Measurements from ENCODE around the gene SCFD2. TPM values are rescaled to one million over a fixed set of nuclear protein-coding genes. Genes with fewer than 3 reads are reported as not detected.
"Not testable (repeated sequence)": the region's sequence is repeated elsewhere in the genome, so short reads cannot be mapped to it uniquely, and the experiment has no call there.

Gene SCFD2
- total RNA-seq, 1 donor from 2014 or later = 11.9 TPM

DNA sequence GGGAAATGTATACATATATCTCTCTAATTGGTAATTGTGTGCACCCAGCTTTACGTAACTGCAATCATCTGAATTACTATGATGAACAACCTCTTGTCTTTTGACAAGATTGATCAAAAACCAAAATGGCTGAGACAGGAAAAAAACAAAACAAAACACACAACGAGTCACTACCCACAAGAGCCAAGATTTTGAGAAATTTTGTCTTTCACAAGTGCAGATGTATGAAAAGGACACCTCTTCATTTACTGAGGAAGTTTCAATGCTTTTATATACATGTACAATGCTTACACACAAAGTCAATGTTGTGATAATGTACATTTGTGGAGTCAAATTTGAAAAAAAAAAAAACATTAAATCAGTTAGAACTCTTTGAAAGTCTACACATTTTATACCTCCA lies 224.6 kb downstream of the SCFD2 start:
- Mint-ChIP-seq H3K27me3 (ENCODE audit: low read depth, unreplicated experiment) (no peaks in the 10 kb centered on the region), H3K4me3 (ENCODE audit: unreplicated experiment) (no peak overlapping the region), H3K4me1 (ENCODE audit: low read depth, unreplicated experiment) (peaks cover 3% of the 10 kb centered on the region), H3K27ac (ENCODE audit: unreplicated experiment) (no peak overlapping the region), H3K36me3 (ENCODE audit: low read depth, unreplicated experiment) (peaks cover 3% of the 10 kb centered on the region), H3K9me3 (ENCODE audit: unreplicated experiment) (no peaks in the 10 kb centered on the region)
- no peaks in the 10 kb centered on the region for H3K79me2 ChIP-seq (ENCODE audit: insufficient read depth, low read length)
- no peak overlapping the region for H2AFZ ChIP-seq (ENCODE audit: low read depth, low read length)
- FAIRE-seq (peak; percentile 39), DNase-seq (ENCODE audit: low read depth) (no peak)
- no peak overlapping the region for H3K27ac ChIP-seq (ENCODE audit: low read depth, low read length)
- H4K20me1 ChIP-seq (ENCODE audit: insufficient read depth, low read length) = no peaks in the 10 kb centered on the region
- TF ChIP-seq EZH2 (IDR thresholded peaks at IDR 0.05; ENCODE audit: insufficient read depth, low read length) = no peak
- TF ChIP-seq, protein P1, sequence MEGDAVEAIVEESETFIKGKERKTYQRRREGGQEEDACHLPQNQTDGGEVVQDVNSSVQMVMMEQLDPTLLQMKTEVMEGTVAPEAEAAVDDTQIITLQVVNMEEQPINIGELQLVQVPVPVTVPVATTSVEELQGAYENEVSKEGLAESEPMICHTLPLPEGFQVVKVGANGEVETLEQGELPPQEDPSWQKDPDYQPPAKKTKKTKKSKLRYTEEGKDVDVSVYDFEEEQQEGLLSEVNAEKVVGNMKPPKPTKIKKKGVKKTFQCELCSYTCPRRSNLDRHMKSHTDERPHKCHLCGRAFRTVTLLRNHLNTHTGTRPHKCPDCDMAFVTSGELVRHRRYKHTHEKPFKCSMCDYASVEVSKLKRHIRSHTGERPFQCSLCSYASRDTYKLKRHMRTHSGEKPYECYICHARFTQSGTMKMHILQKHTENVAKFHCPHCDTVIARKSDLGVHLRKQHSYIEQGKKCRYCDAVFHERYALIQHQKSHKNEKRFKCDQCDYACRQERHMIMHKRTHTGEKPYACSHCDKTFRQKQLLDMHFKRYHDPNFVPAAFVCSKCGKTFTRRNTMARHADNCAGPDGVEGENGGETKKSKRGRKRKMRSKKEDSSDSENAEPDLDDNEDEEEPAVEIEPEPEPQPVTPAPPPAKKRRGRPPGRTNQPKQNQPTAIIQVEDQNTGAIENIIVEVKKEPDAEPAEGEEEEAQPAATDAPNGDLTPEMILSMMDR (IDR thresholded peaks at IDR 0.05; ENCODE audit: insufficient read depth, low read depth, low read length) = no peak
- no peaks in the 10 kb centered on the region for H3K27me3 ChIP-seq (ENCODE audit: insufficient read depth, low read length)
- no peak overlapping the region for H3K4me2 ChIP-seq (ENCODE audit: low read length)
- H3K9ac ChIP-seq (ENCODE audit: low read length) = no peak overlapping the region
- H3K4me3 ChIP-seq (ENCODE audit: insufficient read depth, low read depth, low read length) = no peak overlapping the region
- H3K4me1 ChIP-seq (ENCODE audit: insufficient read depth, low read length) = no peaks in the 10 kb centered on the region
- H3K36me3 ChIP-seq (ENCODE audit: insufficient read depth, low read length) = no peaks in the 10 kb centered on the region
- H3K9me3 ChIP-seq (ENCODE audit: insufficient read depth, low read depth, low read length) = no peaks in the 10 kb centered on the region

DNA sequence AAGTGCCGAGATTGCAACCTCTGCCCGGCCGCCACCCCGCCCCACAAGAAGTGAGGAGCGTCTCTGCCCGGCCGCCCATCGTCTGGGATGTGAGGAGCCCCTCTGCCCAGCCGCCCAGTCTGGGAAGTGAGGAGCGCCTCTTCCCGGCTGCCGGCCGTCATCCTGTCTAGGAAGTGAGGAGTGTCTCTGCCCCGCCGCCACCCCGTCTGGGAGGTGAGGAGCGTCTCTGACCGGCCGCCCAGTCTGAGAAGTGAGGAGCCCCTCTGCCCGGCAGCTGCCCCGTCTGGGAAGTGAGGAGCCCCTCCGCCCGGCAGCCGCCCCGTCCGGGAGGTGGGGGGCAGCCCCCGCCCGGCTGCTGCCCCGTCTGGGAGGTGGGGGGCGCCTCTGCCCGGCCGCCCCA lies 226.6 kb downstream of the SCFD2 start:
- H3K4me3 ChIP-seq (ENCODE audit: insufficient read depth, low read depth, low read length); H3K4me2 ChIP-seq (ENCODE audit: low read length); H3K9me3 ChIP-seq (ENCODE audit: insufficient read depth, low read depth, low read length); H3K9me3 Mint-ChIP-seq (ENCODE audit: unreplicated experiment); H3K27me3 Mint-ChIP-seq (ENCODE audit: low read depth, unreplicated experiment); H4K20me1 ChIP-seq (ENCODE audit: insufficient read depth, low read length); H3K36me3 ChIP-seq (ENCODE audit: insufficient read depth, low read length); H3K79me2 ChIP-seq (ENCODE audit: insufficient read depth, low read length); DNase-seq (ENCODE audit: low read depth); FAIRE-seq; H3K27me3 ChIP-seq (ENCODE audit: insufficient read depth, low read length); H3K4me1 ChIP-seq (ENCODE audit: insufficient read depth, low read length); H2AFZ ChIP-seq (ENCODE audit: low read depth, low read length); H3K4me1 Mint-ChIP-seq (ENCODE audit: low read depth, unreplicated experiment); H3K9ac ChIP-seq (ENCODE audit: low read length); H3K36me3 Mint-ChIP-seq (ENCODE audit: low read depth, unreplicated experiment); H3K4me3 Mint-ChIP-seq (ENCODE audit: unreplicated experiment); H3K27ac Mint-ChIP-seq (ENCODE audit: unreplicated experiment); H3K27ac ChIP-seq (ENCODE audit: low read depth, low read length): not testable (repeated sequence)

DNA sequence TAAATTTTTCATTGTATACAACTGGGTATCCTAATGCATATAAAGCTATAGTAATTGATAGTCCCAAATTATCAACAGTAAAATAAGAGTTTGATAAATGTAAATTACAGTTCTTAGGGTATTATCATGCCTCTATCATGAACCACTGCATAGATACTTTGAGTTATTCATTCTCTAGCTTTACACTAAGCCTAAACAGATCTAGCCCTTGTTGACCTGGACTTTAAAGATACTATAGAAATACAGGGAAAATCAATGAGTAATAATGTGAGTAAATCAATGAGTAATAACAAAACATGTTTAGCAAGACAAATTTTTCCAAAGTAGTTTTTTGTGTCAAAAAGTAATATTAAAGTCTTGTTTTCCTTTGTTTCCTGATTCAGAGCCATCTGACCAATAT lies 228.4 kb downstream of the SCFD2 start:
- Mint-ChIP-seq H3K27ac (ENCODE audit: unreplicated experiment) (no peak overlapping the region), H3K9me3 (ENCODE audit: unreplicated experiment) (no peaks in the 10 kb centered on the region), H3K27me3 (ENCODE audit: low read depth, unreplicated experiment) (no peaks in the 10 kb centered on the region), H3K36me3 (ENCODE audit: low read depth, unreplicated experiment) (no peaks in the 10 kb centered on the region), H3K4me3 (ENCODE audit: unreplicated experiment) (no peak overlapping the region), H3K4me1 (ENCODE audit: low read depth, unreplicated experiment) (peaks cover 3% of the 10 kb centered on the region)
- no peak for DNase-seq (ENCODE audit: low read depth)
- no peak overlapping the region for H3K9ac ChIP-seq (ENCODE audit: low read length)
- FAIRE-seq = no peak
- H3K27me3 ChIP-seq (ENCODE audit: insufficient read depth, low read length) = no peaks in the 10 kb centered on the region
- no peaks in the 10 kb centered on the region for H3K4me1 ChIP-seq (ENCODE audit: insufficient read depth, low read length)
- H3K36me3 ChIP-seq (ENCODE audit: insufficient read depth, low read length) = no peaks in the 10 kb centered on the region
- H3K9me3 ChIP-seq (ENCODE audit: insufficient read depth, low read depth, low read length) = no peaks in the 10 kb centered on the region
- no peak overlapping the region for H3K4me3 ChIP-seq (ENCODE audit: insufficient read depth, low read depth, low read length)
- H4K20me1 ChIP-seq (ENCODE audit: insufficient read depth, low read length) = no peaks in the 10 kb centered on the region
- H3K27ac ChIP-seq (ENCODE audit: low read depth, low read length) = no peak overlapping the region
- TF ChIP-seq, protein P1 (IDR thresholded peaks at IDR 0.05; ENCODE audit: insufficient read depth, low read depth, low read length) = no peak
- TF ChIP-seq EZH2 (IDR thresholded peaks at IDR 0.05; ENCODE audit: insufficient read depth, low read length) = no peak
- no peaks in the 10 kb centered on the region for H3K79me2 ChIP-seq (ENCODE audit: insufficient read depth, low read length)
- no peak overlapping the region for H3K4me2 ChIP-seq (ENCODE audit: low read length)
- no peak overlapping the region for H2AFZ ChIP-seq (ENCODE audit: low read depth, low read length)

Measured in astrocyte (in vitro differentiated cells and primary cell).